B cell (primary cell): Measurements from ENCODE around the gene TMEM114. TPM values are rescaled to one million over a fixed set of nuclear protein-coding genes. Genes with fewer than 3 reads are reported as not detected.

Experiments
- ATAC-seq: fragments of 200-7000 bp; cut with Tn5 transposase; one replicate; pipeline ENCODE4 v1.10.0; 2021; ENCODE audit warnings: low read depth, mild to moderate bottlenecking, moderate number of reproducible peaks, moderate library complexity
- CTCF ChIA-PET: fragments of 350-600 bp; sonication (Branson Sonifier 250); formaldehyde crosslinking; loops from one replicate; lab custom pipeline; 2021; ENCODE audit warnings: antibody characterized with exemption, inconsistent platforms; lab: Charles Lee
- POLR2A ChIA-PET: fragments of 350-600 bp; sonication (Branson Sonifier 250); formaldehyde crosslinking; loops from one replicate; lab custom pipeline; 2021; ENCODE audit warnings: antibody characterized with exemption; lab: Charles Lee
- DNase-seq: peaks from one replicate; pipeline ENCODE4 v3.0.0; 2013
- H2AFZ ChIP-seq: 2 replicates; pipeline ENCODE4 v1.6.1; 2012; ENCODE audit warnings: mild to moderate bottlenecking, low read depth, low read length; ENCODE audit not compliant: insufficient read depth, poor library complexity, severe bottlenecking
- H3K27ac ChIP-seq, 2 donors: 1 replicate in 1 of 2; 2 replicates in 1 of 2; pipeline ENCODE4 v1.5.1; 2012 to 2013; ENCODE audit warnings: low read length in 2 of 2, mild to moderate bottlenecking in 2 of 2, moderate library complexity in 1 of 2
- H3K27me3 ChIP-seq, 4 experiments: fragments of 200-600 bp in 1 of 4; sonication (generic) in 1 of 4; replicated peaks in 1 of 4; 1 replicate in 2 of 4; 2 replicates in 2 of 4; pipeline versions ENCODE4 v1.6.1 to v1.7.0; 2013 to 2016; ENCODE audit warnings: low read length in 3 of 4, mild to moderate bottlenecking in 2 of 4, mixed read lengths in 1 of 4, moderate library complexity in 1 of 4; ENCODE audit not compliant: insufficient read depth in 4 of 4, control insufficient read depth in 3 of 4; ENCODE audit errors: control extremely low read depth in 1 of 4
- H3K36me3 ChIP-seq, 2 experiments: replicated peaks in 1 of 2; 1 replicate in 1 of 2; 2 replicates in 1 of 2; pipeline versions ENCODE4 v1.6.1 to v1.7.1; 2013; ENCODE audit warnings: low read length in 1 of 2; ENCODE audit not compliant: insufficient read depth in 2 of 2, control insufficient read depth in 1 of 2; ENCODE audit errors: control extremely low read depth in 1 of 2, extremely low read depth in 1 of 2
- H3K4me1 ChIP-seq, 2 donors: fragments of 200-600 bp in 1 of 2; sonication (generic) in 1 of 2; 1 replicate in 1 of 2; 2 replicates in 1 of 2; pipeline versions ENCODE4 v1.5.1 to v1.6.1; 2013 to 2017; ENCODE audit warnings: low read length in 2 of 2; ENCODE audit not compliant: control insufficient read depth in 2 of 2, insufficient read depth in 2 of 2
- H3K4me2 ChIP-seq: replicated peaks from 2 replicates; pipeline ENCODE3; 2012; ENCODE audit warnings: mild to moderate bottlenecking, low read depth, low read length; ENCODE audit not compliant: poor library complexity, severe bottlenecking
- H3K4me3 ChIP-seq, 5 experiments: fragments of 200-600 bp in 1 of 5; sonication (generic) in 1 of 5; 1 replicate in 3 of 5; 2 replicates in 2 of 5; pipeline versions ENCODE4 v1.5.1 to v1.7.0; 2011 to 2016; ENCODE audit warnings: low read length in 4 of 5, mild to moderate bottlenecking in 4 of 5, low read depth in 2 of 5, control low read depth in 1 of 5, moderate library complexity in 1 of 5; ENCODE audit not compliant: insufficient read depth in 1 of 5; ENCODE audit errors: control extremely low read depth in 1 of 5, extremely low read depth in 1 of 5
- H3K79me2 ChIP-seq: fragments of 200-600 bp; sonication (generic); one replicate; pipeline ENCODE4 v1.6.0; 2016; ENCODE audit warnings: low read length; ENCODE audit not compliant: control insufficient read depth, insufficient read depth
- H3K9ac ChIP-seq: fragments of 200-600 bp; sonication (generic); 2 replicates; pipeline ENCODE4 v1.6.1; 2017; ENCODE audit warnings: mild to moderate bottlenecking, low read length, moderate library complexity
- H3K9me3 ChIP-seq, 3 donors: one replicate each; pipeline versions ENCODE4 v1.6.1 to v1.7.1; 2013; ENCODE audit warnings: low read length in 2 of 3; ENCODE audit not compliant: control insufficient read depth in 2 of 3, insufficient read depth in 1 of 3; ENCODE audit errors: control extremely low read depth in 1 of 3
- H4K20me1 ChIP-seq: 2 replicates; pipeline ENCODE4 v1.6.0; 2012; ENCODE audit warnings: mild to moderate bottlenecking, low read length; ENCODE audit not compliant: insufficient read depth, control insufficient read depth, poor library complexity, severe bottlenecking
- H3K27ac Mint-ChIP-seq: one replicate; pipeline ENCODE4 v1.8.0; 2021; ENCODE audit warnings: mixed read lengths
- H3K27me3 Mint-ChIP-seq: one replicate; pipeline ENCODE4 v1.8.0; 2021; ENCODE audit warnings: mixed read lengths
- H3K4me1 Mint-ChIP-seq: one replicate; pipeline ENCODE4 v1.8.0; 2021; ENCODE audit warnings: mixed read lengths
- H3K4me3 Mint-ChIP-seq: one replicate; pipeline ENCODE4 v1.8.0; 2021; ENCODE audit warnings: mixed read lengths
- H3K9me3 Mint-ChIP-seq: one replicate; pipeline ENCODE4 v1.8.0; 2022; ENCODE audit warnings: mixed read lengths; ENCODE audit not compliant: insufficient read depth
- CTCF ChIP-seq: fragments of 200-600 bp; IDR thresholded peaks from one replicate; pipeline ENCODE4 v1.8.0; 2022; ENCODE audit warnings: antibody characterized with exemption, mild to moderate bottlenecking
- EZH2 ChIP-seq: IDR thresholded peaks from 2 replicates; pipeline ENCODE4 v1.6.1; 2012; ENCODE audit warnings: borderline replicate concordance, low read depth, mild to moderate bottlenecking, moderate library complexity, low read length; ENCODE audit not compliant: insufficient read depth, poor library complexity, severe bottlenecking
- WGBS: methylation state at CpG from one replicate; pipeline ENCODE4 v1.1.5; 2013; ENCODE audit warnings: missing lambda C conversion rate; ENCODE audit not compliant: insufficient coverage; 5-methylcytosine and 5-hydroxymethylcytosine counted together
- intact Hi-C: fragments of 100-400 bp; cut with micrococcal nuclease; formaldehyde crosslinking; loops from one replicate; pipeline ENCODE4 v1.10.0; 2022
- polyA plus RNA-seq: library from polyadenylated mRNA; depleted of rRNA; stranded (reverse); fragments of >200 nt; gene quantifications from 2 replicates; pipeline ENCODE4 v1.2.3, GENCODE V29; 2012
- total RNA-seq, 2 donors: library from RNA; stranded (reverse); fragments of 120-200 nt in 1 of 2; gene quantifications; 1 replicate in 1 of 2; 2 replicates in 1 of 2; pipeline versions ENCODE4 v1.2.3 to v1.2.4, GENCODE V29; 2013 to 2022

Gene TMEM114
- total and polyA plus RNA-seq, 2 donors (not counting 1 experiment from before 2014, with no cell fraction given) = not detected

GRCh38 chr16:8537691-8538342 is 52.5 kb downstream of the TMEM114 start:
- Histone ChIP-seq H3K9ac (no peak overlapping the region), H3K4me3 (no peak overlapping the region), H4K20me1 (no peaks in the 10 kb centered on the region), H3K4me2 (no peak overlapping the region), H3K27me3 (peaks cover 0 to 4% (median 0%) of the 10 kb centered on the region in 4 experiments), H3K9me3 (no peaks in the 10 kb centered on the region), H2AFZ (no peak overlapping the region), H3K4me1 (no peaks in the 10 kb centered on the region), H3K27ac (no peak overlapping the region), H3K36me3 (no peaks in the 10 kb centered on the region), H3K79me2 (no peaks in the 10 kb centered on the region)
- TF ChIP-seq EZH2 = no peak
- no peak for TF ChIP-seq CTCF
- H3K27me3 Mint-ChIP-seq = peaks cover 17% of the 10 kb centered on the region
- CTCF ChIA-PET = no interaction called here
- H3K4me1 Mint-ChIP-seq = no peaks in the 10 kb centered on the region
- ATAC-seq (no peak), DNase-seq (no peak)
- WGBS = 46% methylated on average over 3 of the region's 6 CpGs
- no peak overlapping the region for H3K4me3 Mint-ChIP-seq
- intact Hi-C loops = no loop called here
- H3K9me3 Mint-ChIP-seq = no peaks in the 10 kb centered on the region
- H3K27ac Mint-ChIP-seq = no peak overlapping the region
- POLR2A ChIA-PET = no interaction called here

DNA sequence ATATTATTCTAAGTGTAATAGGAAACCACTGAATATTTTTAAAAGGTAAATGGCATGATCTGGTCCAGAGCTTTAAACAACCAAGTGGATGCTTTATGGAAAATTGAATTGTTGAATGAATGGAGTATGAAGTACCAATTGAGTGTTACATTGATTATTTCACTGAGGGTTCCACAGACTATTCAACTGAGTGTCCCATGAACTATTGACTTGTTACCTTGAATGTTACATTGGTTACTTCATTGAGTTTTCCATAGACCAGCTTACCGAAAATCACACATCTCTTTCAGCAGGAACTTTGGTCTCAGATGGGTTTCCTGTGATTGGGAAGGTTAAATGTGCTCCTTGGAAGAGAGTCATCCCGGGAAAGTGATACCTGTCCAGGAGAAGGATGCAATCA is 56.8 kb downstream of the TMEM114 start:
- Histone ChIP-seq H4K20me1 (no peaks in the 10 kb centered on the region), H2AFZ (no peak overlapping the region), H3K4me1 (no peaks in the 10 kb centered on the region), H3K9me3 (no peaks in the 10 kb centered on the region), H3K27ac (no peak overlapping the region), H3K9ac (no peak overlapping the region), H3K27me3 (peaks cover 0 to 3% (median 1%) of the 10 kb centered on the region in 4 experiments), H3K36me3 (no peaks in the 10 kb centered on the region), H3K4me3 (no peak overlapping the region), H3K4me2 (no peak overlapping the region), H3K79me2 (no peaks in the 10 kb centered on the region)
- no peak for ATAC-seq
- DNase-seq = no peak
- H3K4me3 Mint-ChIP-seq = no peak overlapping the region
- 90% methylated on average over 1 of the region's 2 CpGs for whole genome bisulfite sequencing
- H3K27ac Mint-ChIP-seq = no peak overlapping the region
- no peaks in the 10 kb centered on the region for H3K9me3 Mint-ChIP-seq
- H3K27me3 Mint-ChIP-seq = peaks cover 34% of the 10 kb centered on the region
- ChIA-PET POLR2A (no interaction called here), CTCF (no interaction called here)
- no peak for TF ChIP-seq EZH2
- TF ChIP-seq CTCF = no peak
- intact Hi-C loops = no loop called here
- H3K4me1 Mint-ChIP-seq = no peaks in the 10 kb centered on the region
